ENCODE measurements around the gene NPC2. TPM values are rescaled to one million over a fixed set of nuclear protein-coding genes. Genes with fewer than 3 reads are reported as not detected.

NPC2 gene
- total and polyA plus RNA-seq, 2 of the 4 experiments (the other 2 are of a cell fraction), result 210 to 273 TPM

DNA sequence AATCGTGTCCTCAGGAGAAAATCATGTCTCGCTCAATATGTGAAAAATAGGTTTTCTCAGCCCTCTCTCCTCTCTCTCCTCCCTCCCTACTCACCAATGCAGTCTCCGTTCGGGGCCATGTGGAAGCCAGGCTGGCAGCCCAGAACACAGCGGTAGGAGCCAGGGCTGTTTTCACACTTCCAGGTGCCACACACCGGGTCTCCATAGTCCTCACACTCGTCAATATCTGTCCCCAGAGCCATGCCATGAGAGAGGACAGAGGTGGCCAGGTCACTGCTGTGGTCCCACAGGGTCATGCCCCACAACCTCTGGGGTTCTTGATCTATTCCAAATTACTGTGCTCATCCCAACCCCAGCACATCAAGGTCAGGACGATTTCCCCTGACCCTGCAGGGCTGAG, 14.0 kb upstream of the NPC2 start:
- no peak for ATAC-seq (ENCODE audit: low read depth)
- no peak overlapping the region for H4K8ac ChIP-seq (ENCODE audit: low read depth in 2 of 2, low read length in 2 of 2)
- no peak overlapping the region for H2BK20ac ChIP-seq (ENCODE audit: low read depth, low read length)
- peaks cover 26% of the 10 kb centered on the region for H3K36me3 ChIP-seq (ENCODE audit: control insufficient read depth, insufficient read depth, low read length)
- no peaks in the 10 kb centered on the region for H3K9me3 ChIP-seq (ENCODE audit: control insufficient read depth, insufficient read depth, low read length)
- no peak overlapping the region for H2AK9ac ChIP-seq (replicated peaks; ENCODE audit: low read depth, low read length, poor library complexity)
- H3K23ac ChIP-seq (ENCODE audit: low read depth, low read length), result no peak overlapping the region
- POLR2A ChIA-PET (ENCODE audit: unreplicated experiment), result no interaction called here
- no peak overlapping the region for H2BK15ac ChIP-seq (ENCODE audit: low read depth, low read length)
- 67% methylated on average over 6 of the region's 8 CpGs; no CpG with 5 or more reads in 1 of the 2 experiments for WGBS, 2 experiments (ENCODE audit: extremely low coverage in 2 of 2, insufficient read length in 1 of 2)
- no peaks in the 10 kb centered on the region for H4K20me1 ChIP-seq (ENCODE audit: insufficient read depth, low read length)
- no peaks in the 10 kb centered on the region for H3K27me3 ChIP-seq (ENCODE audit: control insufficient read depth, insufficient read depth, low read length)
- H3K18ac ChIP-seq (ENCODE audit: low read depth, low read length), result no peak overlapping the region
- peaks cover 10% of the 10 kb centered on the region for H3K4me1 ChIP-seq (ENCODE audit: control insufficient read depth, insufficient read depth, low read length)
- H2AK5ac ChIP-seq (ENCODE audit: low read depth, low read length), result no peak overlapping the region
- H3K4ac ChIP-seq (ENCODE audit: low read depth, low read length), result 0 out of 2 replicates have a peak overlapping the region, but pooled peaks have one; percentile 33
- CTCF ChIA-PET, result no interaction called here
- no peak overlapping the region for H3K27ac ChIP-seq (ENCODE audit: insufficient read depth, low read length)
- no peak overlapping the region for H3K9ac ChIP-seq (ENCODE audit: low read depth, low read length)
- no peak overlapping the region for H2BK5ac ChIP-seq (ENCODE audit: low read depth, low read length, poor library complexity, severe bottlenecking)
- peaks cover 0 to 4% of the 10 kb centered on the region in 2 experiments; a peak in 1 of 4 replicates for H3K79me1 ChIP-seq (ENCODE audit: low read depth in 1 of 2, low read length in 2 of 2)
- no peak overlapping the region for H3K4me3 ChIP-seq (ENCODE audit: insufficient read depth, low read depth, low read length)
- H2BK120ac ChIP-seq (ENCODE audit: low read depth, low read length), result no peak overlapping the region
- intact Hi-C loops (cut with micrococcal nuclease), result no loop called here
- dilution Hi-C loops (cut with HindIII; ENCODE audit: low sequenced_read_pairs, unreplicated experiment), result no loop called here
- no peak overlapping the region for H4K91ac ChIP-seq (ENCODE audit: insufficient read depth, low read depth, low read length)
- BruUV-seq (replicated peaks), result no TSS peak
- H3K14ac ChIP-seq (replicated peaks; ENCODE audit: low read depth, low read length), result no peak overlapping the region
- in situ Hi-C loops (cut with MboI; ENCODE audit: low sequenced_read_pairs), result loop anchor here (10.0 kb wide), 1 partner anchor 288 kb away; no protein-coding TSS in a partner anchor
- H2AFZ ChIP-seq (replicated peaks; ENCODE audit: low read length, poor library complexity), result no peak overlapping the region
- DNase-seq, result no peak
- no peak overlapping the region for H3K56ac ChIP-seq (ENCODE audit: extremely low read depth, insufficient read depth, low read length)
- H4K5ac ChIP-seq (ENCODE audit: low read depth, low read length), result no peak overlapping the region
- TF ChIP-seq RCOR1 (IDR thresholded peaks at IDR 0.05; ENCODE audit: insufficient replicate concordance, low read length) (no peak), CHD1 (IDR thresholded peaks at IDR 0.05; ENCODE audit: low read depth, low read length) (no peak), MAZ (IDR thresholded peaks at IDR 0.05; ENCODE audit: borderline replicate concordance, low read depth, low read length) (no peak), POLR2A (IDR thresholded peaks at IDR 0.05; ENCODE audit: low read depth, low read length) (no peak), FOS (IDR thresholded peaks at IDR 0.05; ENCODE audit: low read depth, low read length) (no peak), BHLHE40 (IDR thresholded peaks at IDR 0.05; ENCODE audit: low read depth, low read length) (no peak), SMC3 (IDR thresholded peaks at IDR 0.05; ENCODE audit: low read depth, low read length) (no peak), NFE2L2 (IDR thresholded peaks at IDR 0.05; ENCODE audit: low read depth, low read length) (no peak), RAD21 (IDR thresholded peaks at IDR 0.05; ENCODE audit: low read length) (no peak), ELK1 (IDR thresholded peaks at IDR 0.05; ENCODE audit: borderline replicate concordance, low read depth, low read length) (no peak), RFX5 (IDR thresholded peaks at IDR 0.05; ENCODE audit: low read depth, low read length) (no peak), USF2 (IDR thresholded peaks at IDR 0.05; ENCODE audit: low read depth, low read length) (no peak), MAFK (IDR thresholded peaks at IDR 0.05; ENCODE audit: low read depth, low read length) (no peak), MXI1 (IDR thresholded peaks at IDR 0.05; ENCODE audit: borderline replicate concordance, low read depth, low read length) (no peak), CEBPB (IDR thresholded peaks at IDR 0.05; ENCODE audit: low read depth, low read length) (no peak)
- TF ChIP-seq, protein P1, sequence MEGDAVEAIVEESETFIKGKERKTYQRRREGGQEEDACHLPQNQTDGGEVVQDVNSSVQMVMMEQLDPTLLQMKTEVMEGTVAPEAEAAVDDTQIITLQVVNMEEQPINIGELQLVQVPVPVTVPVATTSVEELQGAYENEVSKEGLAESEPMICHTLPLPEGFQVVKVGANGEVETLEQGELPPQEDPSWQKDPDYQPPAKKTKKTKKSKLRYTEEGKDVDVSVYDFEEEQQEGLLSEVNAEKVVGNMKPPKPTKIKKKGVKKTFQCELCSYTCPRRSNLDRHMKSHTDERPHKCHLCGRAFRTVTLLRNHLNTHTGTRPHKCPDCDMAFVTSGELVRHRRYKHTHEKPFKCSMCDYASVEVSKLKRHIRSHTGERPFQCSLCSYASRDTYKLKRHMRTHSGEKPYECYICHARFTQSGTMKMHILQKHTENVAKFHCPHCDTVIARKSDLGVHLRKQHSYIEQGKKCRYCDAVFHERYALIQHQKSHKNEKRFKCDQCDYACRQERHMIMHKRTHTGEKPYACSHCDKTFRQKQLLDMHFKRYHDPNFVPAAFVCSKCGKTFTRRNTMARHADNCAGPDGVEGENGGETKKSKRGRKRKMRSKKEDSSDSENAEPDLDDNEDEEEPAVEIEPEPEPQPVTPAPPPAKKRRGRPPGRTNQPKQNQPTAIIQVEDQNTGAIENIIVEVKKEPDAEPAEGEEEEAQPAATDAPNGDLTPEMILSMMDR (conservative IDR thresholded peaks at IDR 0.05; ENCODE audit: low read depth, low read length), result no peak
- H3K4me2 ChIP-seq (ENCODE audit: low read depth, low read length), result no peak overlapping the region
- H3K9me1 ChIP-seq (ENCODE audit: insufficient read depth, low read length), result peaks cover 11% of the 10 kb centered on the region; the same call in 1 of the 2 replicates
